HEK293T (cell line): ENCODE results near the gene DSC2.

Experiments used
- CTCF ChIA-PET: fragments of 350-600 bp; formaldehyde crosslinking; extraction: SDS; loops from one replicate; lab custom pipeline; 2021; ENCODE audit warnings: antibody characterized with exemption, inconsistent platforms; lab: Yijun Ruan, JAX
- POLR2A ChIA-PET: fragments of 350-600 bp; formaldehyde crosslinking; extraction: SDS; loops from one replicate; lab custom pipeline; 2020; ENCODE audit warnings: antibody characterized with exemption, inconsistent platforms; lab: Yijun Ruan, JAX
- DNase-seq: peaks from one replicate; pipeline ENCODE4 v3.0.0; 2012; ENCODE audit warnings: mixed read lengths; ENCODE audit errors: extremely low spot score
- ARNT ChIP-seq: fragments of 450-650 bp; IDR thresholded peaks from 2 replicates; pipeline ENCODE4 v1.6.1; 2017; ENCODE audit warnings: mild to moderate bottlenecking
- BHLHE40 ChIP-seq: fragments of 450-650 bp; IDR thresholded peaks from 2 replicates; pipeline ENCODE4 v1.6.1; 2016; ENCODE audit warnings: mild to moderate bottlenecking, moderate library complexity, borderline replicate concordance
- CTBP1 ChIP-seq: fragments of 450-650 bp; IDR thresholded peaks from 2 replicates; pipeline ENCODE4 v1.6.1; 2016; ENCODE audit warnings: borderline replicate concordance
- ELF4 ChIP-seq: fragments of 450-650 bp; IDR thresholded peaks from 2 replicates; pipeline ENCODE4 v1.6.1; 2017; ENCODE audit warnings: antibody characterized with exemption
- FOXA1 ChIP-seq: fragments of 450-650 bp; IDR thresholded peaks from 2 replicates; pipeline ENCODE4 v1.6.1; 2016; ENCODE audit warnings: mild to moderate bottlenecking
- FOXK2 ChIP-seq: fragments of 450-650 bp; IDR thresholded peaks from 2 replicates; pipeline ENCODE4 v1.6.1; 2016; ENCODE audit warnings: mild to moderate bottlenecking
- FOXM1 ChIP-seq: fragments of 450-650 bp; IDR thresholded peaks from 2 replicates; pipeline ENCODE4 v1.6.1; 2017; ENCODE audit warnings: mild to moderate bottlenecking, borderline replicate concordance
- HDGF ChIP-seq: fragments of 450-650 bp; IDR thresholded peaks from 2 replicates; pipeline ENCODE4 v1.6.1; 2017; ENCODE audit warnings: antibody characterized with exemption, borderline replicate concordance
- L3MBTL2 ChIP-seq: fragments of 450-650 bp; conservative IDR thresholded peaks from 2 replicates; pipeline ENCODE4 v1.6.1; 2016; ENCODE audit warnings: mild to moderate bottlenecking
- LEF1 ChIP-seq: fragments of 450-650 bp; IDR thresholded peaks from 2 replicates; pipeline ENCODE4 v1.6.1; 2017; ENCODE audit warnings: mild to moderate bottlenecking, borderline replicate concordance
- NFRKB ChIP-seq: fragments of 450-650 bp; IDR thresholded peaks from 2 replicates; pipeline ENCODE4 v1.6.1; 2016; ENCODE audit warnings: mild to moderate bottlenecking, moderate library complexity
- PKNOX1 ChIP-seq: fragments of 450-650 bp; IDR thresholded peaks from 2 replicates; pipeline ENCODE4 v1.6.1; 2016
- SP1 ChIP-seq: fragments of 450-650 bp; IDR thresholded peaks from 2 replicates; pipeline ENCODE4 v1.6.1; 2017
- SUZ12 ChIP-seq: fragments of 450-650 bp; IDR thresholded peaks from 2 replicates; pipeline ENCODE4 v1.6.1; 2016; ENCODE audit warnings: mild to moderate bottlenecking
- TARDBP ChIP-seq: fragments of 450-650 bp; IDR thresholded peaks from 2 replicates; pipeline ENCODE4 v1.6.1; 2016
- ZNF384 ChIP-seq: fragments of 450-650 bp; IDR thresholded peaks from 2 replicates; pipeline ENCODE4 v1.6.1; 2016

The DSC2 gene

DNA sequence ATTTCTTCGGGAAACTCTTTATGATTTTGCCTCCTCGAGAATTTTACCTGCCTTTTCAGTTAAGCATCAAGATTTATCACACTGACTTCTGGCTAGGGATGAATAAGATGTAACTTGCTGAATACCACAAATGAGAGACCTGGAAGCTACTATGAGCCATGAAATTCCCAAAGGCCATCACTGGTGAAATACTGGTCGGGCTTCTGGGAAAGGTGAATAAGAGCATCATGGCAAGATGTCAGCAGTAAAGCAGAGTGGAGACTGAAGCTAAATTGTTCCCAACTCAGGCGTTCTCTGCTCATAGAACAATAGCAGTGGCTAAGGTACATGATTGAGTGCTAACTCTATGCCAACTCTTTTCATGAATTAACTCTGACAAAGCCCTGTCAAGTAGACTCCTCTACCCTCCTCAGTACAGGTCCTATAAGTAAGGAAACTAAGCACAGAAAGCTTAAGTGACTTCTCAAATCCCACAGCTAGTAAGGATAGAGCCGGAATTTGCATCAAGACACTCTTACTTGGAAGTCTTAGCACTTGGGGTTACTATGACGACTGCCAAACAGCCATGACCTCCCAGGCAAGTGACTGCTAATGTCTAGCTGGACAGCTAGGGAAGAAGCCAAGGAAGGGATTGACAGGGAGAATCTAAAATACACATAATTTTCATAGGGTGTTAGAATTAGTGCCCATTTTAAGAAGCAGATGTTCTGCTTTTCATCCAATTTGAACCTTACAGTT is 37.0 kb downstream of the DSC2 start:
- TF ChIP-seq TARDBP: no peak
- POLR2A ChIA-PET: interaction anchor here (1.2 to 1.3 kb wide), 2 partner anchors 9 to 24 kb away, joined by 3 read pairs; no protein-coding TSS in a partner anchor
- no peak for DNase-seq
- CTCF ChIA-PET: no interaction called here

- CTCF ChIA-PET: no interaction called here
- TF ChIP-seq CTBP1 (no peak), FOXK2 (no peak), SP1 (no peak), FOXA1 (no peak), LEF1 (no peak), FOXM1 (no peak), ARNT (no peak)
- DNase-seq: no peak
- POLR2A ChIA-PET: interaction anchor here (1.0 kb wide), 1 partner anchor 21 kb away, joined by 3 read pairs; no protein-coding TSS in a partner anchor
These were observed 38.1 kb downstream of the DSC2 start for GRCh38 chr18:31064130-31064529.

DNA sequence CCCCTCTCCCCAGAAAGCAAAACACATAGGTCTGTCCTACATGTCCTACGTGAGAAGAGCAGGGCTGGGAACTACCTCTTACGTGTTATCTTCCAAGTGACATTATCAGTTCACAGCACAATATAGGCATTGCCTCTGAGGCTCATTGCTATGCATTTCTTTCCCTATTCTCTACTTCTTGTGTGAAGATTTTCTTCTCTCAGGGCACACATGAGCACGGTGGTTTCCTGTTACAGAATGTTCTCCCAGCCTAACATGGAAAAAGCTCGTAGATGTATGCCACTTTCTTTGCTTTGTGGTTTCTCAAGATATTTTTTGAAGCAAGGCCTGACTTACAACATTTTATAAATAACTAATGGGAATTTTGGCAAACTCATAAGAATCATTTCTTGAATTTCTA is 40.3 kb downstream of the DSC2 start:
- ChIA-PET POLR2A (interaction anchor here (2.4 kb wide), 1 partner anchor 20 kb away, joined by 9 read pairs; the partner anchor contains the start of gene DSC3), CTCF (no interaction called here)
- no peak for DNase-seq
- TF ChIP-seq NFRKB (no peak), LEF1 (no peak), ELF4 (no peak), PKNOX1 (no peak), SP1 (no peak), TARDBP (no peak), L3MBTL2 (no peak), CTBP1 (no peak), ARNT (no peak), BHLHE40 (no peak)

DNA sequence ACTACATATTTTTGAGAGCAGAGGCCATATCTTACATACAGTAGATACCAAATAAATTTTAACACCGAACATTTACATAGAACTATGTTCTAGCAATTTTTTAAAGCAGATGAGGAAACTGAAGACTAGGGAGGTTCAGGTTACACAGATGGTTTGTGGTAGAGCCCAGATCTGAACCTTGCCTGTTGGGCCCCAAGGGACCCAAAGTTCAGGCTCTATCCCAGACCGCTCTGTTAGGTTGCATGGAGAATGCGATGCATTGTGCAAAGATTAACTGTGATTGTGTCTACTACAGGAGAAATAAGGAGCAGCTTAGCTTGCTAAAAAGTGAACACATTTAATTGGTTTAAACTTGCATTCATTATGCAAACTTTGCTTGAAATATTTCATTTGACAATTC is 43.3 kb downstream of the DSC2 start:
- DNase-seq: no peak
- ChIA-PET CTCF (no interaction called here), POLR2A (interaction anchor here (1.4 kb wide), 1 partner anchor 16 kb away, joined by 4 read pairs; the partner anchor contains the start of gene DSC3)
- no peak for TF ChIP-seq L3MBTL2
- TF ChIP-seq FOXM1: no peak
- TF ChIP-seq HDGF: no peak
- no peak for TF ChIP-seq ELF4
- no peak for TF ChIP-seq FOXK2
- no peak for TF ChIP-seq TARDBP
- no peak for TF ChIP-seq PKNOX1
- TF ChIP-seq CTBP1: no peak
- no peak for TF ChIP-seq SP1
- TF ChIP-seq FOXA1: no peak
- no peak for TF ChIP-seq NFRKB
- no peak for TF ChIP-seq BHLHE40
- no peak for TF ChIP-seq SUZ12
- TF ChIP-seq ZNF384: no peak
- TF ChIP-seq ARNT: no peak
- TF ChIP-seq LEF1: no peak

DNA sequence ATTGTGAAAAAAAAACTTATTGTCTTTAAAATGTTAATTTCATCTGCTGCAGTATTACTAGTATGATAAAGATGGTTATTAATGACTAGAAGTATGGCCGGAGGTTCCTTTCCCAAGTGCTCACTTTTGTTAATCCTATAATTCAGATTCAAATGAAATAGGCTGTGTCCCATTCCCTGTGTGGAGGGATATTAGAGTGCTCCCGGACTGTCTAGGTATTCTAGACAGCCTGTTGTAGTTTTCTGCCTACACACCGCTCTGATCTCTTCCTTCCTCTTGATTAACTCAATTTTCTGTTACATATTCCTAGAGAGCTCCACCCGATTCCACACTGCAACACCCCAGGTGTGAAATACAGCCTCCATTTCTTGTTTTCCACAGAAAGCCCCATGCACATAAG is 44.3 kb downstream of the DSC2 start:
- CTCF ChIA-PET: interaction anchor here (1.0 kb wide), 1 partner anchor 9 kb away, joined by 3 read pairs; no protein-coding TSS in a partner anchor
- POLR2A ChIA-PET: no interaction called here
- no peak for DNase-seq
- TF ChIP-seq LEF1 (no peak), PKNOX1 (no peak), SP1 (no peak), ELF4 (no peak), L3MBTL2 (no peak), FOXA1 (no peak), FOXM1 (no peak), BHLHE40 (no peak), ZNF384 (no peak), TARDBP (no peak), HDGF (no peak), NFRKB (no peak)

DNA sequence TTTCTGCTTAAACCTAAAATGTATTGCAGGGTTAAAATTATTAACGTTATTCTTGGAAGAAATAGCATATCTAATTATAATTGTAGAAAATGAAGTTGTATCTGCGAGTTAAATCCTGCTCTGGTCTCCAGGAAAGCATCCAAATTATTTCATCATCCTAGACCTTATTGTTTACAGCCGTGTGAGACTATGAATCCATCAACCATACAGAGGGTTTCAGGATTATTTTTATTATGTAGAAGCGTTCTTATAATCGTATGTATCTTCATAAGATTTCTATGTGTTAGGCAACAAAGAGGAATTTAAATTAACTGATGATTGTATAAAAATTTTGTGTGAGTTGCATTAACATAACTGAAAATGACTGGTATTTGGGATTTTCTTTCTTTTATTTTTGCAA is 45.2 kb downstream of the DSC2 start:
- ChIA-PET POLR2A (no interaction called here), CTCF (no interaction called here)
- no peak for DNase-seq
- TF ChIP-seq BHLHE40 (no peak), ARNT (no peak), LEF1 (no peak), NFRKB (no peak), FOXM1 (no peak), ELF4 (no peak), HDGF (no peak), TARDBP (no peak), CTBP1 (no peak), SP1 (no peak), L3MBTL2 (no peak), SUZ12 (no peak), ZNF384 (no peak), FOXA1 (no peak), PKNOX1 (no peak), FOXK2 (no peak)
